H1 (cell line): Measurements from ENCODE around the gene MAGI1. TPM values are rescaled to one million over a fixed set of nuclear protein-coding genes. Genes with fewer than 3 reads are reported as not detected.

Experiments
- CTCF ChIA-PET: fragments of 300-600 bp; sonication (Branson Sonifier 250); formaldehyde crosslinking; loops from one replicate; lab custom pipeline; 2021; ENCODE audit not compliant: partially characterized antibody; lab: Charles Lee
- POLR2A ChIA-PET: fragments of 300-600 bp; sonication (Branson Sonifier 250); formaldehyde crosslinking; loops from one replicate; lab custom pipeline; 2021; ENCODE audit warnings: inconsistent platforms; ENCODE audit not compliant: partially characterized antibody; lab: Charles Lee
- DNase-seq, 2 experiments: peaks; one replicate each; pipeline versions ENCODE4 v3.0.0 to v3.0.0-alpha.2; 2010 to 2022; ENCODE audit warnings: low spot score in 2 of 2, low read depth in 1 of 2, mixed read lengths in 1 of 2
- FAIRE-seq: peaks from 2 replicates; lab custom pipeline; 2011; peaks lifted over from hg19 to GRCh38; lab: Jason Lieb, UNC
- H2AFZ ChIP-seq: 2 replicates; pipeline ENCODE4 v1.8.1; 2012; ENCODE audit warnings: low read length, inconsistent platforms
- H2AK5ac ChIP-seq: 2 replicates; pipeline ENCODE4 v1.6.1; 2013; ENCODE audit warnings: low read depth, low read length
- H2BK120ac ChIP-seq: replicated peaks from 2 replicates; pipeline ENCODE3; 2013; ENCODE audit warnings: low read depth, low read length, inconsistent platforms
- H2BK12ac ChIP-seq: 2 replicates; pipeline ENCODE4 v1.6.1; 2013; ENCODE audit warnings: low read depth, low read length
- H2BK15ac ChIP-seq: 2 replicates; pipeline ENCODE4 v1.6.1; 2013; ENCODE audit warnings: low read length
- H2BK20ac ChIP-seq: 2 replicates; pipeline ENCODE4 v1.6.1; 2013; ENCODE audit warnings: low read length
- H2BK5ac ChIP-seq: 2 replicates; pipeline ENCODE4 v1.6.1; 2013; ENCODE audit warnings: low read depth, low read length
- H3K14ac ChIP-seq: 2 replicates; pipeline ENCODE4 v1.6.1; 2013; ENCODE audit warnings: inconsistent platforms; ENCODE audit not compliant: insufficient read length
- H3K18ac ChIP-seq: 2 replicates; pipeline ENCODE4 v1.6.1; 2013; ENCODE audit warnings: low read length; ENCODE audit errors: extremely low read depth
- H3K23ac ChIP-seq: 2 replicates; pipeline ENCODE4 v1.6.1; 2013; ENCODE audit warnings: inconsistent platforms; ENCODE audit not compliant: insufficient read length
- H3K23me2 ChIP-seq: 2 replicates; pipeline ENCODE4 v1.6.1; 2013; ENCODE audit warnings: low read depth, low read length
- H3K27ac ChIP-seq: 2 replicates; pipeline ENCODE4 v1.6.1; 2011; ENCODE audit warnings: low read depth, low read length, inconsistent platforms
- H3K27me3 ChIP-seq, 4 experiments: replicated peaks in 1 of 4; 1 replicate in 1 of 4; 2 replicates in 3 of 4; pipeline versions ENCODE4 v1.6.1 to v1.8.1; 2011 to 2013; ENCODE audit warnings: low read length in 3 of 4, mild to moderate bottlenecking in 3 of 4, inconsistent platforms in 2 of 4, mixed read lengths in 2 of 4, moderate library complexity in 1 of 4; ENCODE audit not compliant: control insufficient read depth in 3 of 4, insufficient read depth in 3 of 4; ENCODE audit errors: extremely low read depth in 1 of 4
- H3K36me3 ChIP-seq, 4 experiments: 2 replicates each; pipeline versions ENCODE4 v1.6.1 to v1.8.1; 2011 to 2013; ENCODE audit warnings: mild to moderate bottlenecking in 4 of 4, low read length in 3 of 4, moderate library complexity in 2 of 4, control low read depth in 1 of 4, inconsistent platforms in 1 of 4; ENCODE audit not compliant: insufficient read depth in 4 of 4, control insufficient read depth in 2 of 4
- H3K4ac ChIP-seq: replicated peaks from 2 replicates; pipeline ENCODE3; 2013; ENCODE audit warnings: low read length, low read depth, mixed read lengths, inconsistent platforms; ENCODE audit not compliant: insufficient read length
- H3K4me1 ChIP-seq, 4 experiments: replicated peaks in 1 of 4; 1 replicate in 1 of 4; 2 replicates in 3 of 4; pipeline versions ENCODE4 v1.6.1 to v1.8.1; 2011 to 2013; ENCODE audit warnings: low read length in 3 of 4, inconsistent platforms in 2 of 4, mixed read lengths in 1 of 4; ENCODE audit not compliant: insufficient read depth in 4 of 4, control insufficient read depth in 3 of 4
- H3K4me2 ChIP-seq, 2 experiments: 2 replicates each; pipeline versions ENCODE4 v1.6.1 to v1.8.1; 2011 to 2013; ENCODE audit warnings: low read depth in 2 of 2, low read length in 2 of 2, control low read depth in 1 of 2, inconsistent platforms in 1 of 2, mild to moderate bottlenecking in 1 of 2; ENCODE audit not compliant: insufficient read depth in 1 of 2
- H3K4me3 ChIP-seq, 4 experiments: fragments of 200-600, 300-600 bp in 1 of 4; sonication (generic), shearing (Covaris generic), sonication (Bioruptor Twin) in 1 of 4; 2 replicates each; pipeline versions ENCODE4 v1.5.1 to v1.8.1; 2011 to 2016; ENCODE audit warnings: low read length in 4 of 4, low read depth in 3 of 4, control low read depth in 2 of 4, inconsistent platforms in 2 of 4, mild to moderate bottlenecking in 2 of 4, mixed read lengths in 1 of 4, moderate library complexity in 1 of 4; ENCODE audit not compliant: insufficient read depth in 2 of 4; ENCODE audit errors: extremely low read depth in 1 of 4
- H3K56ac ChIP-seq: replicated peaks from 2 replicates; pipeline ENCODE3; 2013; ENCODE audit warnings: low read depth, mild to moderate bottlenecking, mixed read lengths, low read length, inconsistent platforms; ENCODE audit not compliant: insufficient read length
- H3K79me1 ChIP-seq: 2 replicates; pipeline ENCODE4 v1.6.1; 2013; ENCODE audit warnings: low read depth, low read length, control low read depth
- H3K79me2 ChIP-seq, 2 experiments: 2 replicates each; pipeline versions ENCODE4 v1.6.1 to v1.8.1; 2012 to 2013; ENCODE audit warnings: low read length in 2 of 2, mild to moderate bottlenecking in 2 of 2, inconsistent platforms in 1 of 2; ENCODE audit not compliant: insufficient read depth in 2 of 2, control insufficient read depth in 1 of 2
- H3K9ac ChIP-seq, 4 experiments: replicated peaks in 1 of 4; 1 replicate in 1 of 4; 2 replicates in 3 of 4; pipeline versions ENCODE4 v1.6.1 to v1.8.1; 2011 to 2013; ENCODE audit warnings: low read depth in 3 of 4, low read length in 3 of 4, control low read depth in 2 of 4, mild to moderate bottlenecking in 2 of 4, moderate library complexity in 2 of 4, inconsistent platforms in 1 of 4; ENCODE audit errors: extremely low read depth in 1 of 4
- H3K9me3 ChIP-seq, 2 experiments: 2 replicates each; pipeline versions ENCODE4 v1.6.1 to v1.8.1; 2012 to 2013; ENCODE audit warnings: mild to moderate bottlenecking in 2 of 2, moderate library complexity in 2 of 2, control low read depth in 1 of 2, inconsistent platforms in 1 of 2, low read depth in 1 of 2, low read length in 1 of 2, mixed read lengths in 1 of 2; ENCODE audit not compliant: insufficient read depth in 2 of 2
- H4K20me1 ChIP-seq, 2 experiments: replicated peaks in 1 of 2; 2 replicates each; pipeline versions ENCODE3 to v1.8.1; 2011 to 2013; ENCODE audit warnings: inconsistent platforms in 2 of 2, low read length in 2 of 2, mild to moderate bottlenecking in 1 of 2; ENCODE audit not compliant: insufficient read depth in 2 of 2, control insufficient read depth in 1 of 2
- H4K5ac ChIP-seq: 2 replicates; pipeline ENCODE4 v1.6.1; 2013; ENCODE audit warnings: low read length, low read depth, mixed read lengths, inconsistent platforms; ENCODE audit not compliant: insufficient read length
- H4K8ac ChIP-seq: 2 replicates; pipeline ENCODE4 v1.8.0; 2013; ENCODE audit warnings: mild to moderate bottlenecking, moderate library complexity, low read length, inconsistent platforms; ENCODE audit not compliant: insufficient read depth; ENCODE audit errors: extremely low read depth
- H4K91ac ChIP-seq: replicated peaks from 2 replicates; pipeline ENCODE3; 2013; ENCODE audit warnings: low read length, mixed read lengths, inconsistent platforms; ENCODE audit not compliant: insufficient read length
- BCL11A ChIP-seq, 2 experiments: IDR thresholded peaks; one replicate each; pipeline ENCODE4 v1.6.1; 2011; ENCODE audit warnings: low read depth in 2 of 2, low read length in 2 of 2, mild to moderate bottlenecking in 2 of 2
- CHD1 ChIP-seq: IDR thresholded peaks from 2 replicates; pipeline ENCODE4 v1.6.1; 2012; ENCODE audit warnings: low read depth, low read length, improper control_type of control experiment
- EGR1 ChIP-seq: IDR thresholded peaks from 2 replicates; pipeline ENCODE4 v1.6.1; 2011; ENCODE audit warnings: low read depth, low read length, borderline replicate concordance
- FOSL1 ChIP-seq: IDR thresholded peaks from 2 replicates; pipeline ENCODE4 v1.6.1; 2011; ENCODE audit warnings: mild to moderate bottlenecking, low read depth, low read length, moderate library complexity; ENCODE audit not compliant: insufficient read depth
- SP2 ChIP-seq: IDR thresholded peaks from 2 replicates; pipeline ENCODE4 v1.6.1; 2012; ENCODE audit warnings: mild to moderate bottlenecking, low read length, inconsistent platforms
- TBP ChIP-seq: IDR thresholded peaks from 2 replicates; pipeline ENCODE4 v1.6.1; 2011; ENCODE audit warnings: low read depth, low read length, improper control_type of control experiment
- WGBS, 2 experiments: shearing (Covaris generic) in 1 of 2; methylation state at CpG; one replicate each; pipeline versions ENCODE4 v1.1.6 to v1.1.7; 2013 to 2015; ENCODE audit warnings: low lambda C conversion rate in 2 of 2, mixed read lengths in 2 of 2, inconsistent platforms in 1 of 2, low coverage in 1 of 2, missing lambda C conversion rate in 1 of 2; ENCODE audit not compliant: insufficient replicate concordance in 2 of 2, insufficient coverage in 1 of 2, insufficient read length in 1 of 2; ENCODE audit errors: extremely low coverage in 1 of 2, missing lambda C conversion rate in 1 of 2; 5-methylcytosine and 5-hydroxymethylcytosine counted together
- polyA plus RNA-seq, 7 experiments: library from polyadenylated mRNA; depleted of rRNA in 3 of 7; stranded (reverse) in 5 of 7; unstranded in 2 of 7; fragments of >200 nt in 5 of 7; fragments of 200-250 nt in 2 of 7; gene quantifications; 1 replicate in 5 of 7; 2 replicates in 1 of 7; 4 replicates in 1 of 7; pipeline versions ENCODE4 v1.2.1 to v1.2.3, GENCODE V29; 2011 to 2013; ENCODE audit warnings: missing spikeins in 2 of 7, mixed read lengths in 2 of 7
- total RNA-seq: library from RNA; stranded (reverse); fragmentation: NEBNext Ultra II Directional; extraction: Animal tissue kit (Norgen Biotek cat#: 25700); gene quantifications from 2 replicates; pipeline ENCODE4 v1.2.1, GENCODE V29; 2021
- TF ChIP-seq, protein P1 (sequence below), 3 experiments: IDR thresholded peaks; 1 replicate in 2 of 3; 2 replicates in 1 of 3; pipeline versions ENCODE4 v1.5.1 to v1.6.1; 2011; ENCODE audit warnings: low read length in 3 of 3, mild to moderate bottlenecking in 3 of 3, inconsistent platforms in 2 of 3, low read depth in 1 of 3, moderate library complexity in 1 of 3; ENCODE audit not compliant: insufficient read depth in 1 of 3; ENCODE audit errors: control extremely low read depth in 1 of 3

Gene MAGI1
- total and polyA plus RNA-seq, 2 of the 8 experiments (the other 6 are each of a cell fraction or from before 2014, with no cell fraction given): 19.8 to 78.0 TPM

- Histone ChIP-seq H3K79me2 (peaks cover 0 to 2% of the 10 kb centered on the region in 2 experiments; a peak in 1 of 4 replicates), H3K27ac (no peak overlapping the region), H3K4me1 (no peaks in the 10 kb centered on the region), H2AFZ (no peak overlapping the region), H3K23ac (no peak overlapping the region), H3K56ac (no peak overlapping the region), H2AK5ac (no peak overlapping the region), H3K27me3 (peaks cover 0 to 1% (median 0%) of the 10 kb centered on the region in 4 experiments; a peak in 1 of 7 replicates), H3K23me2 (no peaks in the 10 kb centered on the region), H3K4me3 (no peak overlapping the region), H3K79me1 (no peaks in the 10 kb centered on the region), H4K20me1 (no peaks in the 10 kb centered on the region), H3K4me2 (no peak overlapping the region), H4K91ac (no peak overlapping the region), H2BK12ac (no peak overlapping the region), H3K14ac (no peak overlapping the region), H2BK120ac (no peak overlapping the region), H2BK15ac (no peak overlapping the region), H3K18ac (no peak overlapping the region), H3K9ac (no peak overlapping the region), H2BK5ac (no peak overlapping the region), H3K4ac (no peak overlapping the region), H3K9me3 (no peaks in the 10 kb centered on the region)
- DNase-seq: no peak
- POLR2A ChIA-PET: interaction anchor here (1.0 kb wide), 1 partner anchor 12 kb away, joined by 3 read pairs; no protein-coding TSS in a partner anchor
- WGBS, 2 experiments: 91% methylated on average over 5 of the region's 5 CpGs; no CpG with 5 or more reads in 1 of the 2 experiments
- CTCF ChIA-PET: no interaction called here
- TF ChIP-seq BCL11A (IDR thresholded peaks at IDR 0.05; ENCODE audit: low read depth in 2 of 2, low read length in 2 of 2): no peak
- TF ChIP-seq SP2: no peak
- no peak for TF ChIP-seq TBP
- TF ChIP-seq EGR1: no peak
- TF ChIP-seq FOSL1: no peak
- TF ChIP-seq CHD1: no peak
- TF ChIP-seq, protein P1, sequence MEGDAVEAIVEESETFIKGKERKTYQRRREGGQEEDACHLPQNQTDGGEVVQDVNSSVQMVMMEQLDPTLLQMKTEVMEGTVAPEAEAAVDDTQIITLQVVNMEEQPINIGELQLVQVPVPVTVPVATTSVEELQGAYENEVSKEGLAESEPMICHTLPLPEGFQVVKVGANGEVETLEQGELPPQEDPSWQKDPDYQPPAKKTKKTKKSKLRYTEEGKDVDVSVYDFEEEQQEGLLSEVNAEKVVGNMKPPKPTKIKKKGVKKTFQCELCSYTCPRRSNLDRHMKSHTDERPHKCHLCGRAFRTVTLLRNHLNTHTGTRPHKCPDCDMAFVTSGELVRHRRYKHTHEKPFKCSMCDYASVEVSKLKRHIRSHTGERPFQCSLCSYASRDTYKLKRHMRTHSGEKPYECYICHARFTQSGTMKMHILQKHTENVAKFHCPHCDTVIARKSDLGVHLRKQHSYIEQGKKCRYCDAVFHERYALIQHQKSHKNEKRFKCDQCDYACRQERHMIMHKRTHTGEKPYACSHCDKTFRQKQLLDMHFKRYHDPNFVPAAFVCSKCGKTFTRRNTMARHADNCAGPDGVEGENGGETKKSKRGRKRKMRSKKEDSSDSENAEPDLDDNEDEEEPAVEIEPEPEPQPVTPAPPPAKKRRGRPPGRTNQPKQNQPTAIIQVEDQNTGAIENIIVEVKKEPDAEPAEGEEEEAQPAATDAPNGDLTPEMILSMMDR (IDR thresholded peaks at IDR 0.05; ENCODE audit: control extremely low read depth in 1 of 3, insufficient read depth in 1 of 3, low read depth in 1 of 3, low read length in 3 of 3): no peak
- TF ChIP-seq, all 59 proteins: peak for 0
- H2BK20ac ChIP-seq: no peak overlapping the region
- H4K5ac ChIP-seq: no peak overlapping the region
- H4K8ac ChIP-seq: no peak overlapping the region
- H3K36me3 ChIP-seq: no peaks in the 10 kb centered on the region
- no peak for FAIRE-seq
Measured at GRCh38 chr3:65687741-65688140, 351.0 kb downstream of the MAGI1 start.
